Mesendoderm (in vitro differentiated cells): Measurements from ENCODE around the gene CTIF.

Experiments used
- DNase-seq: peaks from one replicate; pipeline ENCODE4 v3.0.0; 2013
- H2AK5ac ChIP-seq: 2 replicates; pipeline ENCODE4 v1.6.1; 2013; ENCODE audit warnings: low read length, inconsistent platforms
- H2BK120ac ChIP-seq: 2 replicates; pipeline ENCODE4 v1.6.1; 2013; ENCODE audit warnings: low read depth, mild to moderate bottlenecking, low read length, moderate library complexity, mixed read lengths
- H2BK15ac ChIP-seq: replicated peaks from 2 replicates; pipeline ENCODE4 v1.6.1; 2013; ENCODE audit warnings: low read depth, mild to moderate bottlenecking, moderate library complexity
- H2BK5ac ChIP-seq: 2 replicates; pipeline ENCODE4 v1.6.1; 2013; ENCODE audit warnings: low read length, inconsistent platforms
- H3K18ac ChIP-seq: 2 replicates; pipeline ENCODE4 v1.6.1; 2013; ENCODE audit warnings: mild to moderate bottlenecking, low read length, mixed read lengths
- H3K23ac ChIP-seq: one replicate; pipeline ENCODE4 v1.6.1; 2013; ENCODE audit warnings: low read length
- H3K27ac ChIP-seq: 2 replicates; pipeline ENCODE4 v1.5.1; 2013; ENCODE audit warnings: low read depth, mild to moderate bottlenecking, inconsistent platforms, low read length, moderate library complexity
- H3K27me3 ChIP-seq: 2 replicates; pipeline ENCODE4 v1.6.1; 2013; ENCODE audit warnings: low read length, control low read depth, mild to moderate bottlenecking, inconsistent platforms; ENCODE audit not compliant: insufficient read depth, poor library complexity
- H3K36me3 ChIP-seq: 2 replicates; pipeline ENCODE4 v1.6.1; 2013; ENCODE audit warnings: low read length, inconsistent platforms; ENCODE audit not compliant: control insufficient read depth, insufficient read depth
- H3K4ac ChIP-seq: one replicate; pipeline ENCODE4 v1.6.1; 2013; ENCODE audit warnings: low read depth, mild to moderate bottlenecking, low read length, moderate library complexity
- H3K4me1 ChIP-seq: 2 replicates; pipeline ENCODE4 v1.6.1; 2013; ENCODE audit warnings: low read depth, low read length, inconsistent platforms; ENCODE audit not compliant: control insufficient read depth
- H3K4me2 ChIP-seq: 2 replicates; pipeline ENCODE4 v1.6.1; 2013; ENCODE audit warnings: low read length
- H3K4me3 ChIP-seq: 2 replicates; pipeline ENCODE4 v1.5.1; 2013; ENCODE audit warnings: mild to moderate bottlenecking, low read length
- H3K56ac ChIP-seq: one replicate; pipeline ENCODE4 v1.6.1; 2013; ENCODE audit warnings: low read length
- H3K79me1 ChIP-seq: 2 replicates; pipeline ENCODE4 v1.6.1; 2013; ENCODE audit warnings: low read length, inconsistent platforms
- H3K79me2 ChIP-seq: 2 replicates; pipeline ENCODE4 v1.6.1; 2013; ENCODE audit warnings: mild to moderate bottlenecking, low read length; ENCODE audit not compliant: control insufficient read depth, insufficient read depth
- H3K9ac ChIP-seq: 2 replicates; pipeline ENCODE4 v1.6.1; 2013; ENCODE audit warnings: low read length, inconsistent platforms
- H4K5ac ChIP-seq: one replicate; pipeline ENCODE4 v1.6.1; 2013; ENCODE audit warnings: low read length
- H4K8ac ChIP-seq: one replicate; pipeline ENCODE4 v1.6.1; 2013; ENCODE audit warnings: low read depth, mild to moderate bottlenecking, control low read depth, low read length, moderate library complexity
- WGBS: extraction: QIAGEN DNeasy Blood & Tissue Kit; methylation state at CpG from one replicate; pipeline ENCODE4 v1.1.7; 2013; ENCODE audit warnings: low lambda C conversion rate, missing lambda C conversion rate; ENCODE audit not compliant: insufficient coverage; ENCODE audit errors: extremely low coverage; 5-methylcytosine and 5-hydroxymethylcytosine counted together

CTIF gene

DNA sequence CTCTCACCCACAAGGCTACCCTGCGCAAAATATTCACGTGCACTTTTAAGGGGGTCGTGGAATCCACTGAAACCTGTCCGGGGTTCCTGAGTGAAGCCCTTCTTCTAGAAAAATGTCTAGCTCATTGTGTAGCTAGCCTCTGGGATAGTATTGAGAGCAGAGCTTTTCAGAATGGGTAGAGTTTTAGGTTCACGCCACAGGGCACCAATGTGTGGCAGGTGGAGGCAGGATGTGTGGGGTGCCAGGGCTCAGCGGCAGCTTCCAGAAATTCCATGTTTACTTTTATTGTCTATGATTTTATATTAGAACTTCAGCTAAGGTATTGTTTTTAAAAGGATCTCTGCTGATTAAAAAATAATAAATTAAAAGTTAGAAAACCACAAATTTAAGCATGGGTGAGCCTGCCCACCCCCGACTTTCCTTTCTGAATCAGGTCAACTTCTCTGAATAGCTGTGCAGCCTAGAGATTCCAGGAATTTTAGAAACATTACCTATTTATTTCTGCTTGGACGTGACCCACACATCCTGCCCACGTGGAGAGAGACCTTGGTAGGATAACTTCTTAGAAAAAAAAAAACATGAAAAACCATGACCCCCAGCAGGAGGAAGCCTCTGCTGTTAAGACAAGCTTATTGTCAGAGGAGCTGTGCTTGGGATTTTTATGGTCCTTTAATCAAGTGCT, 163.7 kb downstream of the CTIF start:
- Histone ChIP-seq H3K23ac (no peak overlapping the region), H2AK5ac (no peak overlapping the region), H3K79me2 (no peaks in the 10 kb centered on the region), H3K4me3 (no peak overlapping the region), H3K27me3 (no peaks in the 10 kb centered on the region), H3K4me1 (no peaks in the 10 kb centered on the region), H3K4me2 (no peak overlapping the region), H3K36me3 (no peaks in the 10 kb centered on the region), H4K5ac (no peak overlapping the region), H2BK15ac (no peak overlapping the region), H3K56ac (no peak overlapping the region), H4K8ac (no peak overlapping the region), H3K4ac (no peak overlapping the region), H2BK120ac (no peak overlapping the region), H3K18ac (no peak overlapping the region), H2BK5ac (no peak overlapping the region), H3K27ac (no peak overlapping the region), H3K9ac (no peak overlapping the region), H3K79me1 (no peaks in the 10 kb centered on the region)
- no peak for DNase-seq
- WGBS, result no CpG with 5 or more reads among the region's 9 CpGs

DNA sequence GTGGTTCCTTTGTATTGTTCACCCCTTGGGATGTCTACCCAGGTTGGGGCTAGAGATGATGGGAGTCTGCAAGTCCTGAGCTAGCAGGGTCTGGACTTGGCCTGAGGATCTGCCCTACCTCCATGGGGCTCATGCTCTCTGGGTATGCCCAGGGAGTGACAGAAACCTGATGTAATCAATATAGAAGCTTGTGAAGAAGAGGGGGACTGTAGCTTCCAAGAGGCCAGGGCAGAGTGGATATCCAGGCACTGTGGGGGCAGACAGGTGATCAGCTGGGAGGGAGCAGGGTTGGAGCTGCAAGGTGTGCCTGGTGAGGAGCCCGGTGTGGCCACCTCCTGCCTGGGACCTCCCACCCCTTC, 164.2 kb downstream of the CTIF start:
- no peak overlapping the region for H2AK5ac ChIP-seq
- H3K79me1 ChIP-seq, result no peaks in the 10 kb centered on the region
- no peaks in the 10 kb centered on the region for H3K27me3 ChIP-seq
- H4K5ac ChIP-seq, result no peak overlapping the region
- no CpG with 5 or more reads among the region's 1 CpG for WGBS
- H4K8ac ChIP-seq, result no peak overlapping the region
- H3K56ac ChIP-seq, result no peak overlapping the region
- no peaks in the 10 kb centered on the region for H3K36me3 ChIP-seq
- no peak overlapping the region for H3K4me3 ChIP-seq
- H2BK120ac ChIP-seq, result no peak overlapping the region
- H2BK15ac ChIP-seq, result no peak overlapping the region
- H3K4me1 ChIP-seq, result no peaks in the 10 kb centered on the region
- H3K4ac ChIP-seq, result no peak overlapping the region
- H3K4me2 ChIP-seq, result no peak overlapping the region
- H3K18ac ChIP-seq, result no peak overlapping the region
- H3K27ac ChIP-seq, result no peak overlapping the region
- H2BK5ac ChIP-seq, result no peak overlapping the region
- no peak overlapping the region for H3K23ac ChIP-seq
- DNase-seq, result no peak
- H3K9ac ChIP-seq, result no peak overlapping the region
- H3K79me2 ChIP-seq, result no peaks in the 10 kb centered on the region

DNA sequence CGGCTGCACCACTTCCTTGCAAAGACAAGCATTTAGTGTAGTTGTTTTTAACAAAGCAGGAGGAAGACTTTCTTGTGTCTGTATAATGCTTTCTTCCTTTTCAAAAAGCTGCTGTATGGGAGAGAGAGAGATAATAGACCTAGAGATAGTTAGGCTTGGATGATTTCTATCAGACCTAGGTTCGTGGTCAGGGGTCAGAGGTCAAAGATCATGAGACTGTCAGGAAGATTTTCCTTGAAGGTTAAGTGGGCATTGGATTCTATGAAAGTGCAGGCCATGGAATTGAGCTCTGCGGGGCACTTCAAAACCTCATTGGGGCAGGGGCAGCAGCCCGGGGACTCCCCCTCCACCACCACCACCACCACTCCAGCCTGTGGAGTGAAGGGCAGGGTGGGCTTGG, 164.6 kb downstream of the CTIF start:
- WGBS, result no CpG with 5 or more reads among the region's 4 CpGs

DNA sequence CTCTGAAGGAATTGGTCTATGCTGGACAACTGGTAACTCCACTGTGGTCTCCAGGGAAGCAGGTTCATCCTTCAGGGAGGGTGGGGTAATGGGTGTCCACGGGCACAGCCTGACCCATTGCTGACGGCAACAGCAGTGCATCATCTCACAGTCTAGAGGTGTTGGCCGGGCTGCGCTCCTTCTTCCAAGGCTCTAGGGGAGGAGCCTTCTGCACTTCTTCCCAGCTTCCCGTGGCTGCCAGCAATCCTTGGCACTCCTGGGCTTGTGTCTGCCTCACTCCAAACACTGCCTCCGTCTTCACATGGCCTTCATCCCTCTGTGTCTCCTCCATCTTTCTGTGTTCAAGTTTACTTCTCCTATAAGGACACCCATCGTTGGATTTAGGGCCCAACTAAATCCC, 166.2 kb downstream of the CTIF start:
- Histone ChIP-seq H3K4ac (no peak overlapping the region), H4K5ac (no peak overlapping the region), H2AK5ac (no peak overlapping the region), H3K36me3 (no peaks in the 10 kb centered on the region), H2BK120ac (no peak overlapping the region), H3K56ac (no peak overlapping the region), H3K18ac (no peak overlapping the region), H2BK5ac (no peak overlapping the region), H3K4me2 (no peak overlapping the region), H3K4me1 (no peaks in the 10 kb centered on the region), H3K23ac (no peak overlapping the region), H3K4me3 (no peak overlapping the region), H3K79me1 (no peaks in the 10 kb centered on the region), H2BK15ac (no peak overlapping the region), H3K79me2 (no peaks in the 10 kb centered on the region), H3K9ac (no peak overlapping the region), H4K8ac (no peak overlapping the region), H3K27me3 (no peaks in the 10 kb centered on the region), H3K27ac (no peak overlapping the region)
- no peak for DNase-seq
- no CpG with 5 or more reads among the region's 7 CpGs for whole genome bisulfite sequencing

More for the DNA sequence above, 164.6 kb downstream of the CTIF start:
- no peaks in the 10 kb centered on the region for H3K4me1 ChIP-seq
- H3K79me2 ChIP-seq, result no peaks in the 10 kb centered on the region
- no peak overlapping the region for H3K4ac ChIP-seq
- no peaks in the 10 kb centered on the region for H3K27me3 ChIP-seq
- no peak overlapping the region for H3K27ac ChIP-seq
- H4K8ac ChIP-seq, result no peak overlapping the region
- H3K79me1 ChIP-seq, result no peaks in the 10 kb centered on the region
- no peak overlapping the region for H2BK120ac ChIP-seq
- no peak overlapping the region for H3K9ac ChIP-seq
- no peak overlapping the region for H2AK5ac ChIP-seq
- H3K36me3 ChIP-seq, result no peaks in the 10 kb centered on the region
- DNase-seq, result no peak
- H3K56ac ChIP-seq, result no peak overlapping the region
- H3K18ac ChIP-seq, result no peak overlapping the region
- no peak overlapping the region for H3K4me2 ChIP-seq
- H3K23ac ChIP-seq, result no peak overlapping the region
- H2BK15ac ChIP-seq, result no peak overlapping the region
- H3K4me3 ChIP-seq, result no peak overlapping the region
- no peak overlapping the region for H4K5ac ChIP-seq
- H2BK5ac ChIP-seq, result no peak overlapping the region

DNA sequence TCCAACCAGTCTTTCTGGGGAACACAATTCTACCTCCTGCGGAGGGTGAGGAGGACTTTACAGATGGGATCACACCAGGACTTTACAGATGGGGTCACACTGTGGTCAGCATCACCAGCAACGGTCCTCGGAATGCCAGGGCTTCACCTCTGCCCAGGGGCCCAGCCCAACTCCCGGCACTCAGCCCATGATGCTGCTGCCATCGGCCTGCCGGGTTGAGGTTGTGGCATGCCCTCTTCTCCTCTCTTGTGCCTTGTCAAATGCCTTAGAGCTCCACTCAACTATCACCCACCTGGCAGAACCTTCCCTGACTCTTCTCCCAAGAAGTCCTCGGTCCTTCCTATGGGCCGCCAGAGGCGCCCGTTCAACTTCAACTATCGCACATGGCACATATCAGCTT, 166.7 kb downstream of the CTIF start:
- Histone ChIP-seq H3K9ac (no peak overlapping the region), H2AK5ac (no peak overlapping the region), H3K56ac (no peak overlapping the region), H4K8ac (no peak overlapping the region), H3K4me1 (no peaks in the 10 kb centered on the region), H3K4ac (no peak overlapping the region), H3K4me3 (no peak overlapping the region), H3K27ac (no peak overlapping the region), H3K4me2 (no peak overlapping the region), H3K18ac (no peak overlapping the region), H2BK15ac (no peak overlapping the region), H3K36me3 (no peaks in the 10 kb centered on the region), H2BK5ac (no peak overlapping the region), H3K79me1 (no peaks in the 10 kb centered on the region), H4K5ac (no peak overlapping the region), H3K27me3 (no peaks in the 10 kb centered on the region), H2BK120ac (no peak overlapping the region), H3K23ac (no peak overlapping the region), H3K79me2 (no peaks in the 10 kb centered on the region)
- WGBS, result no CpG with 5 or more reads among the region's 11 CpGs
- DNase-seq, result no peak

DNA sequence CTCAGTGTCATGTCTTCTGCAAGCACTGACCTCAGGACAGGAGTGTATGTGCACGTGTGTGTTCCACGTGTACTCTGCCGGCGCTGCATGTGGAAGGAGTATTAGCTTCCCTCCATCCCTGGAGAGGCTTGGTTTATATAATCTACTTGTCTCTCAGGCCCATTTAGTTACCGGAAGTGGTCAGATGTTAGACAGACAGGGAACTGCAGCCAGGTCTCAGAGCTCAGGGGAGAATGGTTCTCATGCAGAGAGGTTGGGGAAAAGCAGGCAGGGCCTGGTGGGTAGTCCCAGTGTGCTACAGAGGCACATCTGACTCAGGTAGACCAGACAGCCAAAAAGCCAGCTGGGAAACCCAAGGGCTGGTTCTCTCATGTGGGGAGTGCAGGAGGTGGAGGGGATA, 167.9 kb downstream of the CTIF start:
- Histone ChIP-seq H3K36me3 (no peaks in the 10 kb centered on the region), H3K4ac (no peak overlapping the region), H3K27ac (no peak overlapping the region), H2BK120ac (no peak overlapping the region), H3K27me3 (no peaks in the 10 kb centered on the region), H2BK15ac (no peak overlapping the region), H3K23ac (no peak overlapping the region), H3K79me2 (no peaks in the 10 kb centered on the region), H3K79me1 (no peaks in the 10 kb centered on the region), H3K56ac (no peak overlapping the region), H3K4me3 (no peak overlapping the region), H3K18ac (no peak overlapping the region), H3K4me1 (no peaks in the 10 kb centered on the region), H2BK5ac (no peak overlapping the region), H4K8ac (no peak overlapping the region), H2AK5ac (no peak overlapping the region), H3K4me2 (no peak overlapping the region), H3K9ac (no peak overlapping the region), H4K5ac (no peak overlapping the region)
- DNase-seq, result no peak
- no CpG with 5 or more reads among the region's 5 CpGs for WGBS
